H54 (cell line): ENCODE data around the gene MTHFD2L.
"Not testable (repeated sequence)": the region's sequence is repeated elsewhere in the genome, so short reads cannot be mapped to it uniquely, and the experiment has no call there.

Experiments used
- DNase-seq: peaks from one replicate; pipeline ENCODE4 v3.0.0; 2011; ENCODE audit warnings: low spot score, mixed read lengths; ENCODE audit not compliant: insufficient read length
- FAIRE-seq: peaks from 3 replicates; lab custom pipeline; 2011; peaks lifted over from hg19 to GRCh38; lab: Jason Lieb, UNC
- POLR2A ChIP-seq: IDR thresholded peaks from 2 replicates; pipeline ENCODE4 v1.6.1; 2011; ENCODE audit warnings: low read depth, mild to moderate bottlenecking, low read length

MTHFD2L gene

GRCh38 chr4:74189331-74190043 is 31.6 kb downstream of the MTHFD2L start:
- DNase-seq: no peak
- no peak for TF ChIP-seq POLR2A
- peak; percentile 20 for FAIRE-seq

DNA sequence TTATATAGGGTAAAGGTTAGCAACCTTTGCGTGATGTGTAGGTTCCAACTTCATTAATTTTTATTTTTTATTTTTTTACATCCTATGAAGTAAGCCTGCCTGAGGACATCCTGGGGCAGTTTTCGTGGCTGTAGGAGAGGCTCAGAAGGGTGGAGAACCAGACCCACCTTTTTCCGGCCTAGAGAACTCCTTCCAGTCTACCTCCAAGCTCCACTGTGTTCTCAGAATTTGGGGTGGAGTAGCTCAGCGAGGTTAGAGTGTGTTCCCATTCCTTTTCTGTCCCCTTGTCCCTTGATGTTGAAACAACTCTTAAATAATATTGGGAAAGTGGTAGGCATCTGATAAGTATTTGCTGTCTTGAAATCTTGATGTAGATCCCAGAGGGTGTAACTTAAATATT is 32.4 kb downstream of the MTHFD2L start:
- FAIRE-seq (no peak), DNase-seq (no peak)
- TF ChIP-seq POLR2A: no peak

- no peak for DNase-seq
- no peak for FAIRE-seq
- TF ChIP-seq POLR2A: no peak
Measured at GRCh38 chr4:74190919-74191397, 33.0 kb downstream of the MTHFD2L start.

GRCh38 chr4:74197080-74197479 is 39.2 kb downstream of the MTHFD2L start:
- no peak for TF ChIP-seq POLR2A
- FAIRE-seq: no peak

DNA sequence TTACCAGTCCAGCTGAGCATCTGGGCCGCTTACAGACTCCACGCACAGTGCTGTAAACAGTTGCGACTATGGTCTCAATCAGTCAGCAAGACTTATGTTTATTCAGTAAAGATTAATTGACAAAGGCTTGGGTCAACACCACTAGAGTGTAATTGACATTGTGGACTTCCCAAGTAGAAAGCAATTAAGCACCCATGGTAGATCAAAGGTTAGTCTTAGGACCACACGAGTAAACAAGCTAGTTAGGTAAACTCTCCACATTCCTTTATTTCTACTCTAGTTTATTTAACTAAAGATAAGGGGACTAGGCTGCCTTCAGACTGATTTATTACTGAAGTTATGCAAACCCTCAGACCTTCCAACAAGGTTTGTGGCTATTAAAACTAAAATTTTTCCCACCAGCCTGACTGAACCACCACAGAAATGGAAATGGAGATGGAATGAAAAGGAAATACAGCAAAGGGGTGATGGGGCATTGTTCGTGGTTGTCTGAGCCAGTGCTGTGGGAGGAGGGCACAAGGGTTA is 44.2 kb downstream of the MTHFD2L start:
- TF ChIP-seq POLR2A: no peak
- FAIRE-seq (no peak), DNase-seq (no peak)

More at GRCh38 chr4:74197080-74197479, 39.2 kb downstream of the MTHFD2L start:
- no peak for DNase-seq

- FAIRE-seq (no peak), DNase-seq (no peak)
- no peak for TF ChIP-seq POLR2A
Measured at GRCh38 chr4:74203467-74203866, 45.5 kb downstream of the MTHFD2L start.

DNA sequence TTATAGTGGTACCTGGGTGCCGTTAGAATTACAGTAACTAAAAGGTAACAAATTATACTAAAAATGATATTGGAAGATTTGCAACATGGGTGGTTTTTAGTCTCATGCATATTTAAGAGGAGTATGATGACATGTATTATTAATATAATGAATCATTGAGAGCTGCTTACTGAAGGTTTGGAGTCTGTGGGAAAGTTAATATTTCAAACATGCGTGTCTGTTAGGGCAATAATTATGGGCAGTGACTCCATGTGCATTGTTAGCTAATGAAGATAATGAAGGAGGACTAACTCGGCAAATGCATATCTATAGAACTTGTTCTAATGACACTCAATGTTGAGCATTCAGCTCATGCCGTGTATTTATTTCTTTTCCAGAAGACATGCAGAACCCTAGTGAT is 47.1 kb downstream of the MTHFD2L start:
- no peak for DNase-seq
- no peak for TF ChIP-seq POLR2A
- FAIRE-seq: no peak

GRCh38 chr4:74205559-74205958 is 47.6 kb downstream of the MTHFD2L start:
- no peak for TF ChIP-seq POLR2A
- DNase-seq (no peak), FAIRE-seq (no peak)

- no peak for TF ChIP-seq POLR2A
- no peak for FAIRE-seq
- no peak for DNase-seq
Measured at GRCh38 chr4:74206088-74206825, 48.3 kb downstream of the MTHFD2L start.

DNA sequence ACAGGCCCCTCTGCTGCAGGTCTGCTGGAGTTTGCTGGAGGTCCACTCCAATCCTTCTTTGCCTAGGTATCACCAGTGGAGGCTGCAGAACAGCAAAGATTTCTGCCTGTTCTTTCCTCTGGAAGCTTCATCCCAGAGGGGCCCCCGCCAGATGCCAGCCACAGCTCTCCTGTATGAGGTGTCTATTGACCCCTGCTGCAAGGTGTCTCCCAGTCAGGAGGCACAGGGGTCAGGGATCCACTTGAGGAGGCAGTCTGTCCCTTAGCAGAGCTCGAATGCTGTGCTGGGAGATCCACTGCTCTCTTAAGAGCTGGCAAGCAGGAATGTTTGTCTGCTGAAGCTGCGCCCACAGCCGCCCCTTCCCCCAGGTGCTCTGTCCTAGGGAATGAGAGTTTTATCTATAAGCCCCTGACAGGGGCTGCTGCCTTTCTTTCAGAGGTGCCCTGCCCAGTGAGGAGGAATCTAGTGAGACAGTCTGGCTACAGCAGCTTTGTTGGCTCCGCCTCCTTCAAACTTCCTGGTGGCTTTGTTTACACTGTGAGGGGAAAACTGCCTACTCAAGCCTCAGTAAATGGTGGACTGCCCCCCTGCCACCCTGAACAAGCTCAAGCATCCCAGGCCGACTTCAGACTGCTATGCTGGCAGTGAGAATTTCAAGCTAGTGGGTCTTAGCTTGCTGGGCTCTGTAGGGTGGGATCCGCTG is 56.7 kb downstream of the MTHFD2L start:
- FAIRE-seq, DNase-seq: not testable (repeated sequence)

DNA sequence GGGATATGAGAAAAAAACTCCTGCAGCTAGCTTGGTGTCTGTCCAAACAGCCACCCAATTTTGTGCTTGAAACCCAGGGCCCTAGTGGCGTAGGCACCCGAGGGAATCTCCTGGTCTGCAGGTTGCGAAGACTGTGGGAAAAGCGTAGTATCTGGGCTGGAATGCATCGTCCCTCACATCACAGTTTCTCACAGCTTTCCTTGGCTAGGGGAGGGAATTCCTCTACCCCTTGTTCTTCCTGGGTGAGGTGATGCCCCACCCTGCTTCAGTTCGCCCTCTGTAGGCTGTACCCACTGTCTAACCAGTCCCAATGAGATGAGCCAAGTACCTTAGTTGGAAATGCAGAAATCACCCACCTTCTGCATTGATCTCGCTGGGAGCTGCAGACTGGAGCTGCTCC is 57.3 kb downstream of the MTHFD2L start:
- not testable (repeated sequence) for DNase-seq, FAIRE-seq

GRCh38 chr4:74217365-74217764 is 59.4 kb downstream of the MTHFD2L start:
- peak; percentile 71 for FAIRE-seq

DNA sequence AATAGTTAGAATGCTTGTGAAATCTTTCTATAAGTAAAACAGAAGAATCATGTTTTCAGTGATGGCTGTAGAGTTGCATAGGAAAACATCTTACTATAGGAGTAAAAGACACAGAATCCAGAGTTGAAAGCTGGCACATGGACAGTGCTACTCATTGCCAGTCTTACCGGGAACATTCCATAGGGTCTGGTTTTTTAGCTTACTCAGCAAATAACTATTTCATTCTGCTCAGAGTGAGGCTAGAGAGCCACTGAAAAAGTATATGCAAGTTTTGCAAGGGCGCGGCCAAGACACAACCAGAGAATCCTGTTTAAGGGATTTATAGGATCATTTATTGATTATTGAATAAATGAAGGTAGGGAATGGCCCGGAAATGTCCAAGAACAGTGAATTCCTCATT is 60.3 kb downstream of the MTHFD2L start:
- no peak for TF ChIP-seq POLR2A
- FAIRE-seq (no peak), DNase-seq (no peak)

More at GRCh38 chr4:74217365-74217764, 59.4 kb downstream of the MTHFD2L start:
- no peak for DNase-seq
- TF ChIP-seq POLR2A: no peak

GRCh38 chr4:74219240-74219639 is 61.3 kb downstream of the MTHFD2L start:
- FAIRE-seq (no peak), DNase-seq (no peak)
- TF ChIP-seq POLR2A: no peak
